Cardiac septum (tissue), 1 donor: Measurements from ENCODE around the gene DRG2. TPM values are rescaled to one million over a fixed set of nuclear protein-coding genes. Genes with fewer than 3 reads are reported as not detected.
A peak's percentile ranks its signal among the peaks of the same experiment; 100 is the strongest.

Experiments
- DNase-seq: peaks from one replicate; pipeline ENCODE4 v3.0.0-alpha.2; 2020; ENCODE audit warnings: low spot score
- intact Hi-C: fragments of 100-400 bp; cut with DNase I; formaldehyde crosslinking; loops from one replicate; pipeline ENCODE4 v1.14.0; 2022
- long read RNA-seq: library from polyadenylated mRNA; unstranded; transcript quantifications from one replicate; pipeline ENCODE4 v2.0.0, GENCODE V29; 2021
- total RNA-seq: library from RNA; stranded (reverse); fragmentation: NEBNext Ultra II Directional; extraction: Animal tissue kit (Norgen Biotek cat#: 25700); gene quantifications from one replicate; pipeline ENCODE4 v1.2.1, GENCODE V29; 2021
- donor health status: DM: no; HTN: no; CAD: no.

Gene DRG2
- total RNA-seq = 17.8 TPM
- long read RNA-seq, transcript DRG2-201 (13 exons, 1,964 nt) = major isoform, 27 of 40 reads
- long read RNA-seq, partial matches to known transcripts = 4 of 40 reads
- long read RNA-seq, other reads (novel, unspliced or antisense) = 9 of 40 reads

GRCh38 chr17:18087610-18088491 lies at the start of gene DRG2:
Gene DRG2 (plus strand): TSS chr17:18087948. CDS start chr17:18088024, 76 bp downstream.
- intact Hi-C loops = no loop called here
- DNase-seq = peak; percentile 93

DNA sequence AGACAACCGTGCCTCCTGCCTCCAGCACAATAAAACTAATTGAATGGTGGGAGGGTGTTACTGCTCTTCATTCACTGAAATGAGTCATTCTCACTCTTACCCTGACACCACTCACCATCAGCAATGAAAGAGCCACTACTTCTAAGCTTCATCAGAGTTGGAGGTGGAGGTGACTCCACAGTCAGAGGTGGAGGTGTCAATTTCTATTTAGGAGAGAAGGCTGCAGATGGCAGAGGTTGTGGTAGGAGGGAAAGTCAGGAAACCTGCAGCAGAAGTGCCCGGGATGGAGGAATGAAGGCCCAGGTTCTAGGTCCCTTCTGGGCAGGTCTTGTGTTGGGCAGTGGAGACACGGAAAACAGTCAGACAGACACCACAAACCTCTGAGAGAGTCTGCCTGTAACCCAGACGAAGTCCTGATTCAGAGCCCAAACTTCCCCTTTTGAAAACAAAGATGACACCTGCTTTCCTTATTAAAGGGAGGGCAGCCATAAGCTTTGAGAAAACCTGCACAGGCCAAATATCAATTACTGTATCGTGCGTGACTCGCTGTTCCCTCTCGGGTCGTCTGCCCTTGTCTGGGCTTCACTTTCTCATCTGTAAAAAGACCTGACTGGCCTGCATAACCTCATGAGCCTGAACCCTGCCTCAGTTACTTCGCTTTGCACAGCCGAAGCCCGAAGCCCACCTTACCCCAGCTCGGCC lies 49.4 kb upstream of the DRG2 start:
- DNase-seq = no peak
- intact Hi-C loops = loop anchor here (5.0 kb wide), 3 partner anchors 66 to 356 kb away; partner anchors contain the start of genes DRC3, RAI1 and TOM1L2

DNA sequence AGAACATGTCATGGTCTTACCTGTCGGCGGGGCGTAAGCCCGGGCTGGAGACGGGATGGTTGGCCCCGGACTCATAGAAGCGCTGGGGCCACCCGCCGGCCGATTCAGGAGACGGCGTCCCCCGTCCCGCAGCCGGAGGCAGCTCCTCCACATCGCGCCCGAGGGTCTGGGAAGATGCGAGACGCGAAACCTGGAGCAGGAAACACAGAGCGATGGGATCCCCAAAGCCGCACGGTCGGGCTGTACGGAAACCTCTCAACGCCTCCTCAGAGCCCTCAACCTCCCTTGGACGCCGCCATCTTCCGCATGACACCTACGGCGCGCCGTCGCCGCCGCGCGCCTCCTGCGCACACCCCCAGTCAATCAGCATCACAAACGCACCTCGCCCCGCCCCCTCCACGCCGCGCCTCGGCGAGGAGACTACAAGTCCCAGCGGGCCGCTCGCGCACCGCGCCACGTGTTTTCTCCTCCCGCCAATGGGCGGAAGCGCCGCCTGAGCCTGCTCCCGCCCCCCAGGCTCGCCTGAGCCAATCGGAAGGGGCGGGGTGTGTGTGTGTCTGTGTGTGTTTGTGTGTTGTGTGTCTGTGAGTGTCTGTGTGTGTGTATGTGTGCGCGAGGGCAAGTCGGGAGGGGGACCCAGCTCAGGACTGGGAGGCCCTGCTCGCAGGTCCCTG lies 48.8 kb upstream of the DRG2 start, which contains the start of the genes ATPAF2 and GID4:
Gene ATPAF2, minus strand, starts transcription at position 308 of the 674 bp plus-strand sequence. Its CDS starts 155 bp downstream, at position 153.
Gene GID4, plus strand, starts transcription at position 548 of the 674 bp plus-strand sequence. Its CDS starts 57 bp downstream, at position 605.
- peak; percentile 100 for DNase-seq

DNA sequence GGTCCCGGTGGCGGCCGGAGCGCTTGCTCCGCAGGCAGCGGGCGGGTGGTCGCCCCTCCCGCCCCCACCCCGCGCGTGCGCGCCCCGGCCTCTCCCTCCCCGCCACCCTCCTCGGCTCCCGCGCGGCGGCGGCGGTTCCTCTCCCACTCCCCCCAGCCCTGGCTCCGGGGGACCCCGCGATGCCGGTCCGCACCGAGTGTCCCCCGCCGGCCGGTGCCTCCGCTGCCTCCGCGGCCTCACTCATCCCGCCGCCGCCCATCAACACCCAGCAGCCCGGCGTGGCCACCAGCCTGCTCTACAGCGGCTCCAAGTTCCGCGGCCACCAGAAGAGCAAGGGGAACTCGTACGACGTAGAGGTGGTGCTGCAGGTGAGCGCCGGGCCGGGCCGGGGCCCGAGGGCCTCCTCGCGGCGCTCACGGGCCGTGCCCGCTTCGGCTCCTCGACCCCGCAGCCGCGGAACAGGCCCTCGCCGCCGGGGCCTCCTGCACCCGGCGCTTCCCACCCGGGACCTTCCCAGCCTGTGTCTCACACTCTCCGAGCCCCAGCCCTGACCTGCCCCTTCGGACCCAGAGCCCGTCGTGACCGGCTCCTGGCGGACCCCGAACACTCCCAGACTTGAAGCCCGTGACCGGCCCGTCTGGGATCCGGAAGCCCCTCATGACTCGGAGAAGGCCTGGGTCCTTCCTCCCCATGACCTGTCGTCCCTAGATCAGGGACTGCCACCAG lies 48.0 kb upstream of the DRG2 start:
- no peak for DNase-seq
- intact Hi-C loops = loop anchor here (5.0 kb wide), 3 partner anchors 67 to 357 kb away; partner anchors contain the start of genes DRC3, RAI1 and TOM1L2

More for the DNA sequence above, 48.8 kb upstream of the DRG2 start, which contains the start of the genes ATPAF2 and GID4:
- intact Hi-C loops = loop anchor here (5.0 kb wide), 3 partner anchors 67 to 357 kb away; partner anchors contain the start of genes DRC3, RAI1 and TOM1L2

DNA sequence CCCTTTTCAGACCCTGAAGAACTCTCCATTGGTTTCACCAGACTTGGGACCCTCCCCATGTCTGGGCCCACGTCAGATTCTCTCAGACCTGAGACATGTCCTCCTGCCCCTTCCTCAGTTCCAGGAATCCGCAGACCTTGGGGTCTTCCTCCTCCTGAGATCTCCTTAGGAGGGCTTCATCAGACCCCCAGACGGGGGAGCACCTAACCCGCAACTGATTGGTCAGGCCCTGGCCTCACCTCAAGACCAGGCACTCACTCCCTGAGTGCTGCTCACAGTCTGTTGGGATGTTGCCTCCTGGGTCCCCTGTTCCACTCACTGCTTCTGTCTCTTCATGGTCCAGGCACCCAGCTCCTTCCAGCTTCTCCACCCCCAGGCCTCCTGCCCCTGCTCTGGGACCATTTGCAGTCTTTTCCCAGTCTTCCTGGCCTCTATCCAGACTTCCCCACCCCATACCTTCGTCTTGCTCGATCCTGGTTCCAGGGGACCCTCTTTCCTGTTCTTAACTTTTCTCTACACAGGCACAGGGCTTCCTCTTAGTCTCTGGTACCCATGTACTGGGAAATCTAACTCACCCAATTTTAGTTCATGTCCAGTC lies 47.4 kb upstream of the DRG2 start:
- intact Hi-C loops = no loop called here
- no peak for DNase-seq

DNA sequence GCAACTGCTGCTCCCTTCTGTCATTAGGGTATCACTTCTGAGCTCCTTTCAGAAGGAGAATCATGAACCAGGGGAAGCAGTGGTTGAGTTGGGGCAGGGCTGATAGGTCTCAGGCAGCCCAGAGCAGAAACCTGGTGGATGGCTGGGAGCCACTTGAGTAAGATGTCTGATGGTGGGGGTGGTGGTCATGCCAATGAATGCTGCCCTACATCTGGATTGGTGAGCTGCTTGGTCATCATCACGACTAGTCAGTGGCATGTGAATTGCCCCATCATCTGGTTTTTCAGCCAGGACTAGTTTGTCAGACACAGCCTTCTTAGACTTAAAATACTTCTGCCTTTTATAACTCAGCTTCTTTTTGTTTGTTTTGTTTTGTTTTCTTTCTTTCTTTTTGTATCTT lies 46.0 kb upstream of the DRG2 start:
- intact Hi-C loops = no loop called here
- DNase-seq = no peak

- intact Hi-C loops = no loop called here
- no peak for DNase-seq
Measured at GRCh38 chr17:18042983-18043382, 44.8 kb upstream of the DRG2 start.

- DNase-seq = no peak
- intact Hi-C loops = no loop called here
Measured at GRCh38 chr17:18043491-18043890, 44.3 kb upstream of the DRG2 start.

GRCh38 chr17:18044609-18045008 lies 43.1 kb upstream of the DRG2 start:
- intact Hi-C loops = no loop called here
- DNase-seq = no peak

GRCh38 chr17:18045691-18046350 lies 41.9 kb upstream of the DRG2 start:
- no peak for DNase-seq
- intact Hi-C loops = no loop called here

GRCh38 chr17:18055597-18055996 lies 32.2 kb upstream of the DRG2 start:
- DNase-seq = no peak
- intact Hi-C loops = no loop called here

- no peak for DNase-seq
- intact Hi-C loops = no loop called here
Measured at GRCh38 chr17:18056214-18056613, 31.5 kb upstream of the DRG2 start.

- intact Hi-C loops = no loop called here
- no peak for DNase-seq
Measured at GRCh38 chr17:18059283-18059682, 28.5 kb upstream of the DRG2 start.

GRCh38 chr17:18064053-18064452 lies 23.7 kb upstream of the DRG2 start:
- DNase-seq = no peak
- intact Hi-C loops = no loop called here

DNA sequence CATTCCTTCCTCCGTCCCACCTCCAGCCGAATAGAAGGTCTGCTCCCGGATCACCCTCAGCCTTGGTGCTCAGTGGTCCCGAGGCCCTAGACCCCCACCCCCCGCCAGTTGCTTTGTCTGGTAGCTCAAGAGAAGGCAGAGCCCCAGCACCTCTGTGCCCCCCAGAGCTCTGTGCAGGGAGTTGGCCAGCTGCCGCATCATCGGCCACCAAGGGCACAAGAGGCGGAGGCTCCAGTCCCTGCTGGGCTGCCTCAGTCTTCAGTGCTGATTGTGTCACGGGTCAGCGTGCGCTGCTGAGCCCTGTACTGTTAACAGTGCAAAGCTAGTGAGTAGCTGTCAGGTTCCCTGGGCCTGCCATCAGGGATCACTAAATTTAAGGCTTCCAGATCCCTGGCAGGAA lies 22.2 kb upstream of the DRG2 start:
- DNase-seq = no peak
- intact Hi-C loops = no loop called here

GRCh38 chr17:18066866-18067265 lies 20.9 kb upstream of the DRG2 start:
- DNase-seq = no peak
- intact Hi-C loops = no loop called here

DNA sequence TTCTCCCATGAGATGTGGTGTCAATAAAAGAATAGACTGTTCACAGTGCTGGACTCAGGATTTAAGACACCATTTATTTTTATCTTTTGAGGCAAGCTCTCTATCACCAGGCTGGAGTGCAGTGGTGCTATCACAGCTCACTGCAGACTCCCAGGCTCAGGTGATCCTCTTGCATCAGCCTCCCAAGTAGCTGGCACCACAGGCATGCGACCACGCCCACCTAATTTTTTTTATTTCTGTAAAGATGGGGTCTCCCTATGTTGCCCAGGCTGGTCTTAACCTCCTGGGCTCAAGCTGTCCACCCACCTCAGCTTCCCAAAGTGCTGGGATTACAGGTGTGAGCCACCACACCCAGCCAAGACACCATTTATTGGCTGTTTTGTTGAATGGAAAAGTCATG lies 18.6 kb upstream of the DRG2 start:
- DNase-seq = no peak
- intact Hi-C loops = no loop called here

- DNase-seq = no peak
- intact Hi-C loops = no loop called here
Measured at GRCh38 chr17:18070861-18071340, 16.8 kb upstream of the DRG2 start.
